GM12865 (cell line): ENCODE data around the gene MYO1D.

ENCODE experiments used
- DNase-seq: peaks from one replicate; pipeline ENCODE4 v3.0.0; 2010; ENCODE audit warnings: low read depth
- H3K4me3 ChIP-seq: 2 replicates; pipeline ENCODE4 v1.5.1; 2011; ENCODE audit warnings: mild to moderate bottlenecking, low read depth, low read length, control low read depth
- CTCF ChIP-seq: IDR thresholded peaks from 2 replicates; pipeline ENCODE4 v1.5.1; 2011; ENCODE audit warnings: low read length, control low read depth, low read depth, inconsistent platforms; ENCODE audit not compliant: insufficient read depth; ENCODE audit errors: missing control alignments

The MYO1D gene

DNA sequence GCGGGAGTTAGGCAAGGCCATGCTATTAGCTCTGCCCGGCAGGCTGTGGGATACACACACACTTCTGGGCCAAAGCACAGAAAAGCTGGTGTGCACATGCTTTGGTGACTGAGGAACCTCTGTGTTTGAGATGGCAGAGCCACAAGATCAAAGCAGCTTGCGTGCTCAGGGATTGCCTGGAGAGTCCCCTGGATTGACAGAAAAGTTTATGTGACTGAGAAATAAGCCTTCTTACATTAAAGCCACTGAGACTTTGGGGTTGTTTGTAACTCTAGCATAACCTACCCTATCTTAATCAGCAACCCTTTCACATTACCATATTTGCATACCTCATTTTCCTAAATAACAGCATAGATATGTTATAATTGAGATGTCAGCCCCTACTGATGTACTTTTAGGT, 69.3 kb downstream of the MYO1D start:
- no peak overlapping the region for H3K4me3 ChIP-seq
- TF ChIP-seq CTCF: no peak
- DNase-seq: peak; percentile 32

- DNase-seq: no peak
- H3K4me3 ChIP-seq: no peak overlapping the region
- TF ChIP-seq CTCF: no peak
Measured at GRCh38 chr17:32806646-32807045, 70.3 kb downstream of the MYO1D start.

DNA sequence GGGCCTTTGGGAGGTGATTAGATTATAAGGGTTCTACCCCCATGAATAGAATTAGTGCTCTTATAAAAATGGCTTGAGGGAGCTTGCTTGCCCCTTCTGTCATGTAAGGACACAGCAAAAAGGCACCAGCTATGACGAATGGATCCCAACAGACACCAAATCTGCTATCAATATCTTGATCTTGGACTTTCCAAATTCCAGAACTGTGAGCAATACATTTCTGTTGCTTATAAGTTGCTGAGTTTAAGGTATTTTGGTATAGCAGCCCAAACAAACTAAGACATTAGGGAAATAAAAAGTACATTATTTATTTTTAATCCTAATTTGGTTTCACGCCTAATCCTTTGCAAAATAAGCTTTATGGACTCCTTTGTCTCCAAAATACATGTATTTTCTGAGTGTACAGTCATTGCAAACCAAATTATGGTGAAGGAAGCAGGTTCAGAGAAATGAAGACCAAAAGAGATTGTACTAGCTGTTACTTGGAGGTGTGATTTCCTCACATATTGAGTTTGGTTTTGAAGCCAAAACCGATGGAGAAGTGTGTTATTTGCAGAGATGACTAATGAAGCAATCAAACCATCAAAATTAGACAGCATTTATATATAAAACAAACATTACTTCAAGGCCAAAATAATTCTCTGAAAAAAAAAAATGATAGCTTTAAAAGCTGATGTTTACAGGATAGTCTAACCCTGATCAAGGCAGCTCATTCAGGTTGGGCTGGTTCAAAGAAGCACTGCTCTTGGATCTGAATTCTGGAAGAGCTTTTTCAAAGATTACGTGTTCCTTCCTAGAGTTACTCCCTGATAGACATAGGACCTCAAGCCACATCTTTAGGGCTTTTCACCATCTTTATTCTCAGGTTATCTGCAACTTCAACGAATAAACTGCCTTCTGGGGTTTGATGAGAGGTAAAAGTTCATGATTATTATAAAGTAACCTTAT, 71.6 kb downstream of the MYO1D start:
- no peak overlapping the region for H3K4me3 ChIP-seq
- DNase-seq: no peak
- no peak for TF ChIP-seq CTCF

DNA sequence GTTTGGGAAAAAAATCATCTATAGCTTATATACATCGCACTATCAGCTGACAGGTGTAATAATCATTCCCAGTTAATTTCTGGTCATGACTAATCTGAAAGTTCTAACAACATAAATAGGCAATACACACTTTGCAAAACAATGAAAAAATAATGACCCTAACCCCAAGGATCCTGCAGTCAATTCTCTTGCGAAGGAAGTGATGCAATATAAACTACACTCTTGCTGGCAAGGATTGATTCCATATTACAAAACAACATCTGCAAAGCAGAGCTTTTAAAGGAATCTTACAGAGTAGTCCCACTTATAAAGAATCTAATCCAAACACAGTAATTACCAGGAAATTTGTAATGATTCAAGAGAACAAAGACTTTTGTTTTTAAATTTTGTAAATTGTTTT, 73.4 kb downstream of the MYO1D start:
- DNase-seq: no peak

GRCh38 chr17:32802306-32802705, 74.6 kb downstream of the MYO1D start:
- H3K4me3 ChIP-seq: no peak overlapping the region
- DNase-seq: no peak
- no peak for TF ChIP-seq CTCF

More for the DNA sequence above, 73.4 kb downstream of the MYO1D start:
- TF ChIP-seq CTCF: no peak
- no peak overlapping the region for H3K4me3 ChIP-seq

- DNase-seq: no peak
- no peak for TF ChIP-seq CTCF
- H3K4me3 ChIP-seq: no peak overlapping the region
Measured at GRCh38 chr17:32801641-32802040, 75.3 kb downstream of the MYO1D start.

DNA sequence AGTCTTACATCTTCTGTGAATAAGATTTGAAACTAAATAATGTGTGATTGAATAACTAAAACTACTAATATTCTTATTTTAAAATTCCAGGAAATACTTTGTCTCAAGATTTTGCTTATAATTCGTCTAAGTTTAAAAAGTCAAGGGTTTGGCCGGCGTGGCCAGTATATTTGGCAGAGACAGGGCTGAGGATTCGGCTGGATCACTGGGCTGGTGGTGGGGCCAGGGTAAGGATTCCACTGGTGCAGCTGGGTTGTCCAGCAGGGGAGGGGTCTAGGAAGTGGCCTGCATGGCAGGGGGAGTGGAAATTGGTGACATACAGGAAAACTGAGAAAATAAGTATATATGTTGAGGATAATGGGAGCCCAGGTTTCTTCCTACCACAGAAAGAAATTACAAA, 75.7 kb downstream of the MYO1D start:
- no peak for DNase-seq
- TF ChIP-seq CTCF: no peak
- no peak overlapping the region for H3K4me3 ChIP-seq
